AG10803 (cell line): Measurements from ENCODE around the gene MTHFSD.

Source experiments
- DNase-seq: peaks from one replicate; pipeline ENCODE4 v3.0.0; 2010; ENCODE audit warnings: low read depth
- H3K4me3 ChIP-seq: 2 replicates; pipeline ENCODE4 v1.5.1; 2011; ENCODE audit warnings: mild to moderate bottlenecking, low read length, control low read depth
- TF ChIP-seq, protein P1 (sequence below): conservative IDR thresholded peaks from 2 replicates; pipeline ENCODE4 v1.5.1; 2011; ENCODE audit warnings: mild to moderate bottlenecking, low read length, control low read depth, inconsistent platforms

MTHFSD gene

DNA sequence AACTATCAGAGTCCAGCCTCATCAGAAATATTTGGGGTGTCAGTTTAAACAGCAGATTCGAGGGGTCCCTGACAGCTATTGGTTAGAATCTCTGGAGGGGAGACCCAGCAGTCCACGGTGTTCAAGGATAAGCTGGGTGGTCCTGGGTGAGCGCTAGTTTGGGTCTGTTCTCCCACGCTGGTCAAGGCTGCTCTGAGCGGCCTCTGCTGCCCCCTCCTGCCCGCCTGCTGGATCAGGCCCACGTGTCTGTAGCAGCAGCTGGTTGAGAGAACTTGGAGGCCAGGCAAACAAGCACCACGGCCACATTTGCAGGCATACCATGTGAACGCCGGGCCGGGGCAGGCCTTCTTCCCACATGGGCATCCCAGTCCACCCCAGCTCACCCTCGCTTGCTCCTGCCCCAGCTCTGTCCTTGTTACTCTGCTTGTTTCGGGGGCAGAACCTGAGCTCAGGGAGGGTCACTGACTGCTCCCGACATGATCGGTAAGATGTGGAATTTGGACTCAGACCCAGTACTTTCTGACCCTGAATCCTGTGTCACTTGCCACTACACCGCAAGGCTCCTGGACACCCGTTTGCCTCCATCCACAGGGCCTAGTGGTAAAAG is 37.3 kb downstream of the MTHFSD start:
- TF ChIP-seq, protein P1, sequence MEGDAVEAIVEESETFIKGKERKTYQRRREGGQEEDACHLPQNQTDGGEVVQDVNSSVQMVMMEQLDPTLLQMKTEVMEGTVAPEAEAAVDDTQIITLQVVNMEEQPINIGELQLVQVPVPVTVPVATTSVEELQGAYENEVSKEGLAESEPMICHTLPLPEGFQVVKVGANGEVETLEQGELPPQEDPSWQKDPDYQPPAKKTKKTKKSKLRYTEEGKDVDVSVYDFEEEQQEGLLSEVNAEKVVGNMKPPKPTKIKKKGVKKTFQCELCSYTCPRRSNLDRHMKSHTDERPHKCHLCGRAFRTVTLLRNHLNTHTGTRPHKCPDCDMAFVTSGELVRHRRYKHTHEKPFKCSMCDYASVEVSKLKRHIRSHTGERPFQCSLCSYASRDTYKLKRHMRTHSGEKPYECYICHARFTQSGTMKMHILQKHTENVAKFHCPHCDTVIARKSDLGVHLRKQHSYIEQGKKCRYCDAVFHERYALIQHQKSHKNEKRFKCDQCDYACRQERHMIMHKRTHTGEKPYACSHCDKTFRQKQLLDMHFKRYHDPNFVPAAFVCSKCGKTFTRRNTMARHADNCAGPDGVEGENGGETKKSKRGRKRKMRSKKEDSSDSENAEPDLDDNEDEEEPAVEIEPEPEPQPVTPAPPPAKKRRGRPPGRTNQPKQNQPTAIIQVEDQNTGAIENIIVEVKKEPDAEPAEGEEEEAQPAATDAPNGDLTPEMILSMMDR, result peak; percentile 86
- peak; percentile 62 for DNase-seq
- H3K4me3 ChIP-seq, result no peak overlapping the region

DNA sequence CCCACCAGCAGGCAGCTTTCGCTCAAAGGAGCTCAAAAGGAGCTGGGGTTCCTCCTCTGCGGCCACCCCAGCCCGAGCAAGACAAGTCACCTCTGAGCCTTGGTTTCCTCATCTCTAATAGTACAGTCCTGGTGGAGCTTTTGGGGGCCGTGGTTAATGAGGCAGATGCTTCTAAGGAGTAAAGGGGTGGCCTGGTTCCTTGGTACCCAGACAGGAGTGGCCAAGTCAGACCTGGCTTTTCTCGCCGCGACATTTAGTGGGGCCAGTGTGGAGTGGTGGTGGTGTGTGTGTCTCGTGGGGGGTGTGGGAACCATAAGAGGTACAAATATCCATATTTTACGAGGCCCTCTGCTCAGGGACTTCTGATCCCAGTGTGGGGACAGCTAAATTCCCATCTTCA is 38.0 kb downstream of the MTHFSD start:
- no peak overlapping the region for H3K4me3 ChIP-seq
- DNase-seq, result no peak
- TF ChIP-seq, protein P1, result no peak

DNA sequence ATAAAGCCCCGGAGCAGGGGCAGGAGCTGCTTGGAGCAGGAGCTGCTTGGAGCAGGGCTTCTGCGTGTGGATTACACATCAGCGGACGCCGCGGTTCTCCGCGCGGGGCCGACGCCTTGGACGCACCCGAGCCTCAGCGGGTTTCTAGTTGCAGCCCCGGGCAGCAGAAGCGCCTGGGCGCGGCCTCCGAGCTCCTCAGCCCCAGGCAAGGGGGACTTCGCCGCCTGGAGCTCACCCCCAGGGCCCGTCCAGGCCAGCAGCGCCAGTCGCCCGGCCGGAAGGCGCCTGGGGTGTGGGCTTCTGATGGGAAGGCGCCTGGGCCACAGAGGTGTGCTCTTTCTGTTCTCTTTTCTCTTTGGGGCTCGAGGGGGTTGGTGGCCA is 38.4 kb downstream of the MTHFSD start:
- TF ChIP-seq, protein P1, result no peak
- no peak overlapping the region for H3K4me3 ChIP-seq
- peak; percentile 21 for DNase-seq

DNA sequence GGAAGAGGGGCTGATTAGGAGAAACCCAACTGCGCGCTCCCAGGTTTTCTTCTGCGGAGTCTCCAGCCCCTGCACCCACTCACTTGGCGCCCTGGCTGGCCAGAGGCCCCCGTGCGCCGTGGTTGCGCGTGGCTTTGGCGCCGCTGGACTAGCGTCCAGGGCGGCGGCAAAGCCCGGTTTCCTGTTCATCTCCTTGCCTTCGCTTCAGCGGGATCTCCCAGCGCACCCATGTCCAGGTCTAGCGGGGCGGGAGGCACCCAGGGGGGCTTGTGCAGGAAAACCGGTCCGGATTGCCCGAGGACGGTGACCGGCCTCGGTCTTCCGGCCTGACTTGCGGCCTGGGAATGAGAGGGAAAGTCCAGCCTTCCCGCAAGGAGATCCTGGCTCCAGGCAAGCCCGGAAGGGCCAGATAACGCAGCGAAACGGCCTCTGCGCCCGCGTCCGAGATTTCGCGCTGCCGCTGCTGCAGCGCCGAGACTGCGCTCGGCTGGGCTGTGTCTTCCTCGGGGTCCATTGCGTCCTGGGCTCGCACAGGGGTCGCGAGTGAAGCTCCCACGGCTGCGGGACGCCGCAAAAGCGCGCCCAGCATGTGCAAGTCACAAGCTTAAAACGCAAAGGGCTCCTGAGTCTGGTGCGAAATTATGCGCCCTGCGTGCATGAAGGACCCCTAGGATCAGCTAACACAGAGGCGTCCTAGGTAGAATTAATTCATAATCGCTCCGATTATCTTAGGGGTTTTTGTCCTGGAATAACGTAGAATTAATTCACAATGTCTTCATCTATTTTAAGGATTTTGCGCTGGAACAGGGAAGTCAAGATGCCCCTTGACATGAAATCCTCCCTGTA is 39.0 kb downstream of the MTHFSD start:
- peak; percentile 24 for DNase-seq
- TF ChIP-seq, protein P1, result no peak
- peak overlapping the region; percentile 40 for H3K4me3 ChIP-seq

DNA sequence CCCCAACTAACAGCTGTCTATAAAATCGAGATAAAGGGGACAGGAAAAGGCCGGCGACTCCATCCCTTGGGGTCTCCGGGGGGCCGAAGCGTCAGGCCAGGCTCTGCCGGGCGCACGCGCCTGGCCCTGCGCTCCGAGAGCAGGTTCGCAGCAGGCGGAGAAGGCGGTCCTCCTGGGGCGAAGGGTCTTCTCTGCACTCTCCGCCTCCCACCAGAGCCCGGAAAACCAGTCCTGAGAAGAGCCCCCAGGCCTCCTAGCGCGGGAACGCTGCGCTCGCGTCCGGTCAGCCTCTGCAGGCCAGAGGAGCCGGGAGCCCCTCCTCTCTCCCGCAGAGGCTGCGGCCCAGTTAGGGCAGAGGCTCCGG is 39.6 kb downstream of the MTHFSD start:
- TF ChIP-seq, protein P1, result no peak
- H3K4me3 ChIP-seq, result peak overlapping the region; percentile 40
- DNase-seq, result no peak

DNA sequence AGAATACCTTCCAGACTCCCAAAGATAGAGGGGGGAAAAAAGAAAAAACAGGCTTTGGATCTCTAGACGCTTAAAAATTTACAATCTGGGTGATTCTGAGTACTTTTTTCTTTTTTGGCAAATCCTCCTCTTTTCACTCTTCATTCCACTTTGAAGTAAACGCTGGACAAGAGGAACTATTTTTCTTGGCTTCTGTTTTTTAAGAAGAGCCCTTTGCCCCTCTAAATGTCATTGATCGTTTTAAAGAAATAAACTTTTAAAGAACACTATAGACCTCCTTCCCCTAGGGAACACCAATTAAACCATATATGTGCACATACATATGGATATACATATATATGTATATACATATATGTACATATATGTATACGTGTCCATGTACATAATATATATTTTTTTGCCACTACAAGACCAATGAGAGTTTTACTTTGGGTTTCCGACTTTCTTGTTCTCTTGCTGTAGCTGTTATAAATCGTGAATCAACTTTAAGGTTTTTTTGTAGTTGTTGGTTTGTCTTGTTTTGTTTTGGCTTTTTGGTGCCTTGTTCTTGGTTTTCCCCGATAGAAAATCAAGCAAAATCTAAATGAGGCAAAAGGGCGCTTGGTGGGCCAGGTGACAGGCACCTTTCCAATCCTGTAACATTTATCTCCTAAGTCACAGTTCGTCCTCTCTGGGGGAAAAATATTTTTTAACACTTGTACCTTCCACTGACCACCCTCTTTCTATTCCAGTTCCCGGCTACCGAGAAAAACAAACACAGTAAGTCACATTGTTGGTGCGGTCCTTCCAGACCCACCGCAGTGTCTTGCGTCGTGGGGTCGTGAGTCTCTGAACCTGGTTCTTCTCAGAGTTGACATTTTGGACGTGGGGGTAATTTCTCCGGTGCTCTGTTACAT is 40.3 kb downstream of the MTHFSD start:
- H3K4me3 ChIP-seq, result no peak overlapping the region; the same call in 1 of the 2 replicates
- TF ChIP-seq, protein P1, result no peak

More for the DNA sequence above, 40.3 kb downstream of the MTHFSD start:
- no peak for DNase-seq
